Activated CD4-positive, alpha-beta T cell treated with anti-CD3 and anti-CD28 coated beads for 36 hours (primary cell): ENCODE measurements around the gene ADIPOQ. TPM values are rescaled to one million over a fixed set of nuclear protein-coding genes. Genes with fewer than 3 reads are reported as not detected.
"Not testable (repeated sequence)": the region's sequence is repeated elsewhere in the genome, so short reads cannot be mapped to it uniquely, and the experiment has no call there.

Experiments used
- ATAC-seq: fragments of 200-7000 bp; cut with Tn5 transposase; one replicate; pipeline ENCODE4 v1.10.0; 2021; ENCODE audit warnings: mild to moderate bottlenecking, moderate library complexity
- CTCF ChIA-PET: fragments of 350-600 bp; sonication (Branson Sonifier 250); formaldehyde crosslinking; loops from one replicate; lab custom pipeline; 2021; ENCODE audit warnings: antibody characterized with exemption; lab: Charles Lee
- POLR2A ChIA-PET: fragments of 350-600 bp; sonication (Branson Sonifier 250); formaldehyde crosslinking; loops from one replicate; lab custom pipeline; 2021; ENCODE audit warnings: antibody characterized with exemption, inconsistent platforms; lab: Charles Lee
- DNase-seq: peaks from one replicate; pipeline ENCODE4 v3.0.0-alpha.2; 2020
- H3K27ac Mint-ChIP-seq: one replicate; pipeline ENCODE4 v1.8.0; 2021; ENCODE audit warnings: mixed read lengths
- H3K27me3 Mint-ChIP-seq: one replicate; pipeline ENCODE4 v1.8.0; 2021; ENCODE audit warnings: mixed read lengths
- H3K36me3 Mint-ChIP-seq: one replicate; pipeline ENCODE4 v1.8.0; 2021; ENCODE audit warnings: low read depth, mixed read lengths
- H3K4me1 Mint-ChIP-seq: one replicate; pipeline ENCODE4 v1.8.0; 2021; ENCODE audit warnings: mixed read lengths
- H3K4me3 Mint-ChIP-seq: one replicate; pipeline ENCODE4 v1.8.0; 2021; ENCODE audit warnings: mild to moderate bottlenecking, moderate library complexity, mixed read lengths
- H3K9me3 Mint-ChIP-seq: one replicate; pipeline ENCODE4 v1.8.0; 2021; ENCODE audit warnings: low read depth, mixed read lengths
- intact Hi-C, 2 experiments: fragments of 100-400 bp; cut with DNase I in 1 of 2; cut with micrococcal nuclease in 1 of 2; formaldehyde crosslinking; loops; one replicate each; pipeline versions ENCODE4 v1.14.2 to v1.15.1; 2022 to 2024; cut with DNase I, micrococcal nuclease
- total RNA-seq, 2 experiments: library from RNA; stranded (reverse); gene quantifications; one replicate each; pipeline ENCODE4 v1.2.3, GENCODE V29; 2021

ADIPOQ gene
- total RNA-seq, 2 experiments from 2014 or later = not detected

DNA sequence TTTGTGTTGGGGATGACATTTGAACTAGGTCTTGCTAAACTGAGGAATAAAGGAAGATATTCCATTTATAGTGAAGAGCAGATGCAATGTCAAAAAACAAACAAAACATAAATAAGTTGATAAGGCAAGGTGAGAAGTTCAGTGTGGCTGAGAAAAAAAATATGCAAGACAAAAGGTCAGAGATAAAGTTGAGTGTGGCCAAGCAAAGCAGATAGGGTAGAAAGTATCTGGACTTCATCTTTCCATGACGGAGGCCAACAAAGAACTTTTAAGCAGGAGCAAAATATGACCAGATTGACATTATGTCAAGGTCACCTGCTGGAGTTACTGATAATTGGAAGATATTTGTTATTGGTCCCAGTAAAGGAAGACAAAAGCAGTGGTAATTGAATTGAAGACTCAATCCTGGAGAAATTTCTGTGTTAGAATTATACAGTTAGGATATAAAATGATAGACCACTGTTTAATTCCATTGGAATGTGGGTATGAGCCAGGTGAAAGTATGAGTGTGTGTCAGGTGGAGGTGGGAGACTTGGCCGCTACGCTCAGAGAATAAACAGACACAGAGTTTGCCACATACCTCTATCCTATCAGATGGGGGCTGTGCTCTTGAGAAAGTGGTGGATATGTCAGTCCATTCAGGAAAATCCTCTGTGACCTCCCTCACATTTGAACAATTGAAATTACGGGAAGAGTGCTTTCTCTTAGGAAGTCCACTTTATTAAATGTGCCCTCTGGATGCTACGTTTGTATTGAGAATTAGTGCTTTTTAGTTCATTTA, 28.1 kb downstream of the ADIPOQ start:
- peak overlapping the region; percentile 64 for H3K27ac Mint-ChIP-seq
- DNase-seq (no peak), ATAC-seq (no peak)
- H3K4me3 Mint-ChIP-seq = no peak overlapping the region
- POLR2A ChIA-PET = no interaction called here
- H3K36me3 Mint-ChIP-seq = peaks cover 2% of the 10 kb centered on the region
- no peaks in the 10 kb centered on the region for H3K9me3 Mint-ChIP-seq
- H3K27me3 Mint-ChIP-seq = no peaks in the 10 kb centered on the region
- CTCF ChIA-PET = interaction anchor here (1.0 to 1.9 kb wide), 4 partner anchors 8 to 61 kb away, joined by 3 to 7 read pairs (median 5); no protein-coding TSS in a partner anchor
- H3K4me1 Mint-ChIP-seq = peaks cover 28% of the 10 kb centered on the region
- intact Hi-C loops = loop anchor here in 1 of 2 experiments (2.0 kb wide), 1 partner anchor 16 kb away; no protein-coding TSS in a partner anchor

- CTCF ChIA-PET = interaction anchor here (1.0 to 1.9 kb wide), 3 partner anchors 9 to 10 kb away, joined by 4 to 7 read pairs (median 4); no protein-coding TSS in a partner anchor
- intact Hi-C loops = loop anchor here in 1 of 2 experiments (2.0 kb wide), 1 partner anchor 17 kb away; no protein-coding TSS in a partner anchor
- POLR2A ChIA-PET = no interaction called here
- no peak for DNase-seq
- H3K9me3 Mint-ChIP-seq = no peaks in the 10 kb centered on the region
- no peaks in the 10 kb centered on the region for H3K27me3 Mint-ChIP-seq
- ATAC-seq = peak; percentile 66
- H3K4me1 Mint-ChIP-seq = peaks cover 28% of the 10 kb centered on the region
- no peak overlapping the region for H3K4me3 Mint-ChIP-seq
- peak overlapping the region; percentile 64 for H3K27ac Mint-ChIP-seq
- peaks cover 2% of the 10 kb centered on the region for H3K36me3 Mint-ChIP-seq
Observed at GRCh38 chr3:186871403-186871924, 29.0 kb downstream of the ADIPOQ start.

DNA sequence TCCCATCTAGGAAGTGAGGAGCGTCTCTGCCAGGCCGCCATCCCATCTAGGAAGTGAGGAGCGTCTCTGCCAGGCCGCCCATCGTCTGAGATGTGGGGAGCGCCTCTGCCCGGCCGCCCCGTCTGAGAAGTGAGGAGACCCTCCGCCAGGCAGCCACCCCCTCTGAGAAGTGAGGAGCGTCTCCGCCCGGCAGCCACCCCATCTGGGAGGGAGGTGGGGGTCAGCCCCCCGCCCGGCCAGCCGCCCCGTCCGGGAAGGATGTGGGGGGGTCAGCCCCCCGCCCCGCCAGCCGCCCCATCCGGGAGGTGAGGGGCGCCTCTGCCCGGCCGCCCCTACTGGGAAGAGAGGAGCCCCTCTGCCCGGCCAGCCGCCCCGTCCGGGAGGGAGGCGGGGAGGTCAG, 31.3 kb downstream of the ADIPOQ start:
- CTCF ChIA-PET, H3K27ac Mint-ChIP-seq, H3K27me3 Mint-ChIP-seq, H3K4me3 Mint-ChIP-seq, ATAC-seq, DNase-seq, POLR2A ChIA-PET, H3K9me3 Mint-ChIP-seq, H3K36me3 Mint-ChIP-seq, intact Hi-C loops: not testable (repeated sequence)
- peaks cover 28% of the 10 kb centered on the region for H3K4me1 Mint-ChIP-seq

DNA sequence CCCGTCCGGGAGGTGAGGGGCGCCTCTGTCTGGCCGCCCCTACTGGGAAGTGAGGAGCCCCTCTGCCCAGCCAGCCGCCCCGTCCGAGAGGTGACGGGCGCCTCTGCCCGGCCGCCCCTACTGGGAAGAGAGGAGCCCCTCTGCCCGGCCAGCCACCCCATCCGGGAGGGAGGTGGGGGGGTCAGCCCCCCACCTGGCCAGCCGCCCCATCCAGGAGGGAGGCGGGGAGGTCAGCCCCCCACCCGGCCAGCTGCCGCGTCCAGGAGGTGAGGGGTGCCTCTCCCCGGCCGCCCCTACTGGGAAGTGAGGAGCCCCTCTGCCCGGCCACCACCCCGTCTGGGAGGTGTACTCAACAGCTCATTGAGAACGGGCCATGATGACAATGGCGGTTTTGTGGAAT, 31.7 kb downstream of the ADIPOQ start:
- not testable (repeated sequence) for H3K4me3 Mint-ChIP-seq

DNA sequence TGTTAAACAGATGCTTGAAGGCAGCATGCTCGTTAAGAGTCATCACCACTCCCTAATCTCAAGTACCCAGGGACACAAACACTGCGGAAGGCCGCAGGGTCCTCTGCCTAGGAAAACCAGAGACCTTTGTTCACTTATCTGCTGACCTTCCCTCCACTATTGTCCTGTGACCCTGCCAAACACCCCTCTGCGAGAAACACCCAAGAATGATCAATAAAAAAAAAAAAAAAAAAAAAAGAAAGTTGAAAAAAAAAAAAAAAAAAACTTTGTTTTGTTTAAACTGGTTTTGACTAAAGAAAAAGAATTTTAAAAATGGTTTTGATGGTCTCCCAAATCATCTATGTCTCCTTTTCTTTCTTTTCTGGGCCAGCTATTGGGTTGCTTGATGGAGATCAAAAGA, 32.3 kb downstream of the ADIPOQ start:
- H3K9me3 Mint-ChIP-seq, DNase-seq, H3K36me3 Mint-ChIP-seq, H3K4me3 Mint-ChIP-seq, H3K27ac Mint-ChIP-seq, ATAC-seq, POLR2A ChIA-PET, CTCF ChIA-PET, intact Hi-C loops, H3K27me3 Mint-ChIP-seq: not testable (repeated sequence)
- peaks cover 28% of the 10 kb centered on the region for H3K4me1 Mint-ChIP-seq

More for the DNA sequence above, 31.7 kb downstream of the ADIPOQ start:
- CTCF ChIA-PET, intact Hi-C loops, H3K27me3 Mint-ChIP-seq, DNase-seq, ATAC-seq, POLR2A ChIA-PET, H3K27ac Mint-ChIP-seq, H3K9me3 Mint-ChIP-seq, H3K36me3 Mint-ChIP-seq: not testable (repeated sequence)
- H3K4me1 Mint-ChIP-seq = peaks cover 28% of the 10 kb centered on the region

DNA sequence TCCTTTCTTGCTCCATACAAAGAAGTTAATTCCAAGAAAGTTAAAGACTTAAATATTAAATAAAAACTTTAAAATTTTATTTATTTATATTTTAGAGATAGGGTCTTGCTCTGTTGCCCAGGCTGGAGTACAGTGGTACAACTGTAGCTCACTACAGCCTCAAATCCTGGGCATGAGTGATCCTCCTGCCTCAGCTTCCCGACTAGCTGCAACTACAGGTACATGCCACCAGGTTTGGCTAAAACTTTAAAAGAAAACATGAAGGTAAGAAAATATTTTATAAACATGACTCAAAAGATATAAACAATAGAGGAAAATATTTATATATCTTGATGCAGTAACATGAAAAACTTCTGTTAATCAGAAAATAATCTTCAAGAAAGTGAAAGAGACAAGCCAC, 33.2 kb downstream of the ADIPOQ start:
- ChIA-PET CTCF (interaction anchor here (0.7 kb wide), 1 partner anchor 932 kb away, joined by 3 read pairs; no protein-coding TSS in a partner anchor), POLR2A (no interaction called here)
- no peaks in the 10 kb centered on the region for H3K9me3 Mint-ChIP-seq
- no peak overlapping the region for H3K4me3 Mint-ChIP-seq
- DNase-seq (no peak), ATAC-seq (no peak)
- peaks cover 29% of the 10 kb centered on the region for H3K4me1 Mint-ChIP-seq
- intact Hi-C loops = no loop called here
- no peaks in the 10 kb centered on the region for H3K27me3 Mint-ChIP-seq
- no peak overlapping the region for H3K27ac Mint-ChIP-seq
- peaks cover 2% of the 10 kb centered on the region for H3K36me3 Mint-ChIP-seq

DNA sequence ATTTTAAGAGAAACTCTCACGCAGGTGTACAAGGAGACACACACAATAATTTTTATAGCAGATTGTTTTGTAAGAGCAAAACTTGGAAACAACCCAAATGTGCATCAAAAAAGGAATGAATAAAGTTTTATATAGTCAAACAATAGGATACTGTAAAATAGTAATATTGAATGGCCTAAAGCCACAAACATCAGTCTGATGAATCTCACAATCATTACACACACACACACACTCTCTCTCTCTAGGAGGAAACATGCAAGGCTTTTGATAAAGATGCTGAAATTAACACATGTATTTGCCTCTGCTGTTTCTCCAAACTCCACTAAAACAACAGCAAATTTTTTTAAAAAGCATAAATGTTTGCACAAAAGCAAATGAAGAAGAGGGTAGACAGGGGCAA, 37.3 kb downstream of the ADIPOQ start:
- no peak for DNase-seq
- ChIA-PET CTCF (interaction anchor here (1.2 to 2.4 kb wide), 4 partner anchors 8 to 30 kb away, joined by 3 to 8 read pairs (median 6); no protein-coding TSS in a partner anchor), POLR2A (no interaction called here)
- Mint-ChIP-seq H3K27me3 (no peaks in the 10 kb centered on the region), H3K27ac (peak overlapping the region; percentile 87), H3K4me1 (peaks cover 50% of the 10 kb centered on the region), H3K36me3 (peaks cover 2% of the 10 kb centered on the region), H3K9me3 (no peaks in the 10 kb centered on the region), H3K4me3 (no peak overlapping the region)
- intact Hi-C loops = loop anchor here (2.0 to 10.0 kb wide), 5 partner anchors 32 to 925 kb away; partner anchors contain the start of genes EIF4A2 (in 1 of the 2) and RPL39L (in 1 of the 2)
- ATAC-seq = no peak

DNA sequence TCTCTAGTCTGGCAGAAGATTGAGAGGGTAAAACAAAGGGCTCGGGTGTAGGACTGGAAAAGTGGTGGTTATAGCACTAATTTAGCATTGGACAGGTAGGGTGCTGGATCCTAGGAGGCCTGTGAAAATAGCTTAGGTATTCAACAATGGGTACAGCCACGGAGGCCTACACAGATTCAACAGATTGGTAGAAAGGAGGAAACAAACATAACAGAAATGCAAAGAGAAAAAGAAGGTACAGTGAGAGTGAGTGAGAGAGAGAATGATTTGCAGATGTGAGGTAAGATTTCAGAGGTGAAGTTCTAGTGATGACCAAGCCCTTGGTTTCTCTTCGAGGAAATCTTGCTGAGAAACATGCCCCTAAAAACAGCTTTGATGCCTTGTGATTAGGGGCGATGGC, 37.9 kb downstream of the ADIPOQ start:
- H3K27me3 Mint-ChIP-seq = no peaks in the 10 kb centered on the region
- ChIA-PET CTCF (interaction anchor here (0.7 to 2.4 kb wide), 11 partner anchors 9 to 285 kb away, joined by 3 to 8 read pairs (median 4); partner anchors contain the start of gene RPL39L), POLR2A (interaction anchor here (0.5 to 2.2 kb wide), 5 partner anchors 48 to 259 kb away, joined by 3 to 15 read pairs (median 8); partner anchors contain the start of gene RPL39L)
- intact Hi-C loops = loop anchor here (2.0 to 10.0 kb wide), 5 partner anchors 33 to 924 kb away; partner anchors contain the start of genes EIF4A2 (in 1 of the 2) and RPL39L (in 1 of the 2)
- DNase-seq (peak; percentile 23), ATAC-seq (peak; percentile 45)
- peak overlapping the region; percentile 9 for H3K4me3 Mint-ChIP-seq
- H3K36me3 Mint-ChIP-seq = no peaks in the 10 kb centered on the region
- H3K27ac Mint-ChIP-seq = peak overlapping the region; percentile 87
- no peaks in the 10 kb centered on the region for H3K9me3 Mint-ChIP-seq
- H3K4me1 Mint-ChIP-seq = peaks cover 55% of the 10 kb centered on the region

GRCh38 chr3:186882150-186882524, 39.6 kb downstream of the ADIPOQ start:
- H3K4me1 Mint-ChIP-seq = peaks cover 62% of the 10 kb centered on the region
- H3K4me3 Mint-ChIP-seq = peak overlapping the region; percentile 11
- POLR2A ChIA-PET = interaction anchor here (0.6 to 2.2 kb wide), 3 partner anchors 50 to 1066 kb away, joined by 3 to 15 read pairs (median 5); no protein-coding TSS in a partner anchor
- intact Hi-C loops = loop anchor here (1.0 to 10.0 kb wide), 11 partner anchors 13 to 923 kb away; partner anchors contain the start of genes EIF4A2 (in 1 of the 2) and ETV5 (in 1 of the 2)
- H3K27ac Mint-ChIP-seq = peak overlapping the region; percentile 93
- CTCF ChIA-PET = interaction anchor here (0.6 to 2.1 kb wide), 5 partner anchors 27 to 231 kb away, joined by 3 to 5 read pairs (median 3); no protein-coding TSS in a partner anchor
- ATAC-seq = peak; percentile 37
- no peaks in the 10 kb centered on the region for H3K9me3 Mint-ChIP-seq
- H3K36me3 Mint-ChIP-seq = no peaks in the 10 kb centered on the region
- no peaks in the 10 kb centered on the region for H3K27me3 Mint-ChIP-seq
- DNase-seq = no peak

- ATAC-seq (peak; percentile 85), DNase-seq (peak; percentile 78)
- no peaks in the 10 kb centered on the region for H3K27me3 Mint-ChIP-seq
- intact Hi-C loops = loop anchor here (1.0 to 10.0 kb wide), 17 partner anchors 14 to 922 kb away; partner anchors contain the start of genes EIF4A2 (in 1 of the 2), ETV5 (in 1 of the 2) and ST6GAL1 (in 1 of the 2)
- H3K4me1 Mint-ChIP-seq = peaks cover 62% of the 10 kb centered on the region
- H3K9me3 Mint-ChIP-seq = no peaks in the 10 kb centered on the region
- POLR2A ChIA-PET = interaction anchor here (0.6 to 2.2 kb wide), 4 partner anchors 49 to 1065 kb away, joined by 3 to 15 read pairs (median 4); no protein-coding TSS in a partner anchor
- CTCF ChIA-PET = interaction anchor here (0.7 kb wide), 1 partner anchor 1018 kb away, joined by 3 read pairs; no protein-coding TSS in a partner anchor
- H3K4me3 Mint-ChIP-seq = peak overlapping the region; percentile 20
- peak overlapping the region; percentile 90 for H3K27ac Mint-ChIP-seq
- no peaks in the 10 kb centered on the region for H3K36me3 Mint-ChIP-seq
Observed at GRCh38 chr3:186882881-186883685, 40.6 kb downstream of the ADIPOQ start.
